Posterior vena cava (tissue), 2 donors: ENCODE measurements around the gene SNAPC3. TPM values are rescaled to one million over a fixed set of nuclear protein-coding genes. Genes with fewer than 3 reads are reported as not detected.
A peak's percentile ranks its signal among the peaks of the same experiment; 100 is the strongest.

Experiments used
- DNase-seq: peaks from one replicate; pipeline ENCODE4 v3.0.0-alpha.2; 2020; ENCODE audit warnings: low spot score
- intact Hi-C, 2 donors: fragments of 100-400 bp; cut with DNase I; formaldehyde crosslinking; loops; one replicate each; pipeline versions ENCODE4 v1.14.1 to v1.14.2; 2022 to 2023
- total RNA-seq, 2 donors: library from RNA; stranded (reverse); fragmentation: NEBNext Ultra II Directional; extraction: Animal tissue kit (Norgen Biotek cat#: 25700); gene quantifications; one replicate each; pipeline ENCODE4 v1.2.1, GENCODE V29; 2021
- donor health status: DM: yes; HTN: yes; CAD: no.
- donor health status: DM: yes; HTN: yes; CAD: no.

Gene SNAPC3
- total RNA-seq, 2 donors from 2014 or later = 23.2 to 31.0 TPM

DNA sequence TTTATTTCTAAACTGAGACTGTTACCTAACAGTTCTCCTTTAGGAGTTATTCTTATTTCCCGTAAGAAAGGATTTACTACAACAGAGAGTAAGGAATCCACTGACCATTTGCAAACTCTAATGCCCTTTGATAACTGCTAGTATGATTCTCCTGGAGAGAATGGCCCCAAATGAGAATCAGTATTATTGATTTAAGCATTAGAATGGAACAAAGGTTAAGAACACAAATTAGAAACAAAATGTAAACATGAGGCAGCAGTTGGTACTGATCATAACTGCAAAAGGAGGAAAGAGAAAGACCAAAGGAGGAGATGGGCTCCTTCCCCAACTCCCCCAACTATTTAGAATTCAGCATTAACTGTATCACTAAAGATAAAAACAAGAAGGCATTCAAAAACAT is 57.4 kb downstream of the SNAPC3 start:
- intact Hi-C loops = no loop called here
- DNase-seq = no peak

DNA sequence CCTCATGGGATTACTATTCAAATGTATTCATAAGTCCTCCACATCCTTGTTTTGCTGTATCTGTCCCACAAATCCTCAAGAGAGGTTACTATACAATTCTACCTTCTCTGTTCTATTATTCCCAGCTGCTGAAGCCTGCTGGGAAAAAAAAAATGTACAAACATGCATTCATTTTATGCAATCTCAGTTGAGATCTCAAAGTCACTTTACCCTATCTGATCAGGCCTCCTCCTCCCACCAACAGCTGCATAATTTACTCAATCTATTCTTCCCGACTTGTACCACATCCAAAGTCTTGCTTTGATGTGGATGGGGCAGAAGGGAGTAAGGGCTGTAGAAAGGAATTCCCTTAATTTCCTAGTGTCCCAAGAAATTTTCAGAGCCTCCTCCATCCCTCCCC is 59.5 kb downstream of the SNAPC3 start:
- intact Hi-C loops = no loop called here
- no peak for DNase-seq

DNA sequence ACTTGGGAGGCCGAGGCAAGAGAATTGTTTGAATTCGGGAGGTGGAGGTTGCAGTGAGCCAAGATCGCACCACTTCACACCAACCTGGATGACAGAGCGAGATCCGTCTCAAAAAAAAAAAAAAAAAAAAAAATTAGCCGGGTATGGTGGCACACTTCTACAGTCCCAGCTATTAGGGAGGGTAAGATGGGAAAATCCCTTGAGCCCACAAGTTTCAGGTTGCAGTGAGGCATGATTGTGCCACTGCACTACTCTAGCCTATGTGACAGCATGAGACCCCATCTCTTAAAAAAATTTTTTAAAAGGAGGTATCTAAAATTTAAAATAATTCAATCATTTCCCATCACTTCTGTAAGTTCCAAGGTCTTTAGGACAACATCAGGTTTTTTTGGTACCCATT is 62.1 kb downstream of the SNAPC3 start:
- intact Hi-C loops = no loop called here
- no peak for DNase-seq

GRCh38 chr9:15485836-15486666 is 63.4 kb downstream of the SNAPC3 start:
- intact Hi-C loops = no loop called here
- no peak for DNase-seq

DNA sequence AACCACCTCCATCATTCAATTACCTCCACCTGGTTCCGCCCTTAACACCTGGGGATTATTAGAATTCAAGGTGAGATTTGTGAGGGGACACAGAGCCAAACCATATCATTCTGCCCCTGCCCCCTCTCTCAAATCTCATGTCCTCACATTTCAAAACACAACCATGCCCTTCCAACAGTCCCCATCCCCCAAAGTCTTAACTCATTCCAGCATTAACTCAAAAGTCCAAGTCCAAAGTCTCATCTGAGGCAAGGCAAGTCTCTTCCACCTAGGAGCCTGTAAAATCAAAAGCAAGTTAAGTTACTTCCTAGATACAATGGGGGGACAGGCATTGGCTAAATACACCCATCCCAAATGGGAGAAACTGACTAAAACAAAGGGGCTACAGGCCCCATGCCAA is 69.3 kb downstream of the SNAPC3 start:
- DNase-seq = no peak
- intact Hi-C loops = no loop called here

GRCh38 chr9:15492485-15493150 is 69.9 kb downstream of the SNAPC3 start:
- no peak for DNase-seq
- intact Hi-C loops = no loop called here

DNA sequence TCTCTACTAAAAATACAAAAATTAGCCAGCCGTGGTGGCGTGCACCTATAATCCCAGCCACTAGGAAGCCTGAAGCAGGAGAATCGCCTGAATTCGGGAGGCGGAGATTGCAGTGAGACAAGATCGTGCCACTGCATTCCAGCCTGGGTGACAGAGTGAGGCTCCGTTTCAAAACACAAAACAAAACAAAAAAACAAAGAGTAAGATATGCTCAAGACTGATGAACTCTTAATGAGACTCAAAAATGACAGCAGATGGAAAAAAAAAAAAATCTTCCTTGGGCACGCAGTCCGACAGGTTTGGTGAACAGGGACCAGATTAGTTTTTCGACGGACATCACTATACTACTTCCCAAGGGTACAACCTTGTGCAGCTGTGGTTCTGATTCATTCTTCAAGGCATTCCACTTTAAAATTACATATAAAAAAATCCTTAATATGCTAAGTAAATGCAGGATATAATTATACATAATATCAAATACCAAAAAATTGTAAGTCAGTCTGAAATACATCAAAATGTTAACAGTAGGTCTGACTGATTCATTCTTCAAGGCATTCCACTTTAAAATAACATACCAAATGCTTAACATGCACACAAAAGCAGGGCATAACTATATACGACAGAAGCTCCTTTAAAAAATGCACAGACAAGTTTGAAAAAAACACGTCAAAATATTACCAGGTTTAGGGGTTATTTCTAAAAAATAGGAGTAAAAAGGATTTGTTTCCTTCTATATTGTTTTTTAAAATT is 75.7 kb downstream of the SNAPC3 start:
- intact Hi-C loops = no loop called here
- DNase-seq = no peak

DNA sequence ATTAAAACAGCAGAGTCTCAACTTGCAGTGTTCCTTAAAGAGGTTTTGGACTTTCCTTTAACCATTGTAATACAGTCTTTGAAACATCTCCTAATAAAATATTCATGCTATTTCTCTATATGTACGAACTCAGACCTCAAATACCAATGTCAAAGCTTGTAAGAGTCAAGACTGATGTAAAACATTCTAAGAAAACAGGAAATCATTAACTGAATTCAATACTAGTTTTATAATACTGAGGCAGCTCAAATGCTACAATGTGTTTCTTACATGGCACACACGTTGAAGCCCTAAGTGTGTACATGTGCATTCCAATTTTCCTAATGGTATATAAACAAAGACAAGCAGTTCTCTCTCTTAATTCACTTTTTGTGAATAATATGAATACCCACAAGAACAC is 76.5 kb downstream of the SNAPC3 start:
- intact Hi-C loops = no loop called here
- no peak for DNase-seq

DNA sequence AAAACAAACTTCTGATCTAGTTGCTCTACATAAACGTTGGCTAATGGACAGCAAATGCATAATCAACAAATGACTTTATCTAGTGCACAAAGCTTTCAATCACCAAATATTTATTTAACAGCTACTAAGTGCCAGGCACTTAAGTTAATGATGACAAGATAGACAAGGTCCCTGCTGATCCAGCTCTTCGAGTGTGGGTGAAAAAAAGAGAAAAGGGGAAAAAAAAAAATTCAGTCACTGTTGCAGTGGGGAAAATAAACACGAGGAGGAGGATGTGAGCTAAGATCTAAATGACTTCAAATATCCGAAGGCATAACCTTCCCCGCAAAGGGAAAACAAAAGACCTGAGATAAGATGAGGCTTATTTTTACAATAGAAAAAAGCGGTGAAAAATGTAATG is 78.5 kb downstream of the SNAPC3 start:
- intact Hi-C loops = no loop called here
- DNase-seq = no peak

DNA sequence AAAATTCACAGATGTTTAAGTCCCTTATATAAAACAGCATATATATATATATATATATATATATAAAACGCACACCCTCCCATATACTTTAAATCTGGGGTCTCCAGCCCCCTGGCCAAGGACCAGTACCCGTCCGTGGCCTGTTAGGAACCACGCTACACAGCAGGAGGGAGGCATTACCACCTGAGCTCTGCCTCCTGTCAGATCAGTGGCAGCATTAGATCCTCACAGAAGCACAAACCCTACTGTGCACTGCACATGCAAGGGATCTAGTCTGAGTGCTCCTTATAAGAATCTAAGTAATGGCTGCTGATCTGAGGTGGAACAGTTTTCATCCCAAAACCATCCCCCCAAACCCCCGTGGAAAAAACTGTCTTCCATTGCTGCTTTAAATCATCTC is 79.1 kb downstream of the SNAPC3 start:
- intact Hi-C loops = no loop called here
- no peak for DNase-seq

DNA sequence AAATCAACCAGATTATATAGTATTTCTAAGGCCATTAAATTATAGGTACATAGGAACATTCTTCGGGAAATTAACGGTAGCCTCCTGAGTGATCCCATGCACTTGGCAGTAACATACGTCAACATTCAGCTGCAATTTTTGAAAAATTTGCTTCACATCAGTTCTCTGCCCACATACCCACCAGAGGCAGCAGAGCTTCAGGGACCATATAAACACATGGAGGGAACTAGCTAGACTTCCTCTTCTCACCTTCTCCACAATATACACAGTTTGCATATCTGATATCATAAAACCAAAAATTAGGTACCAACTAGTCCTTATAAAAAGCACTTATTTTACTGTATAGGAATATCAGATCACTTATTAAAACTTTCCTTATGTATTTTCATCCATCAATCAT is 83.2 kb downstream of the SNAPC3 start:
- no peak for DNase-seq
- intact Hi-C loops = no loop called here

DNA sequence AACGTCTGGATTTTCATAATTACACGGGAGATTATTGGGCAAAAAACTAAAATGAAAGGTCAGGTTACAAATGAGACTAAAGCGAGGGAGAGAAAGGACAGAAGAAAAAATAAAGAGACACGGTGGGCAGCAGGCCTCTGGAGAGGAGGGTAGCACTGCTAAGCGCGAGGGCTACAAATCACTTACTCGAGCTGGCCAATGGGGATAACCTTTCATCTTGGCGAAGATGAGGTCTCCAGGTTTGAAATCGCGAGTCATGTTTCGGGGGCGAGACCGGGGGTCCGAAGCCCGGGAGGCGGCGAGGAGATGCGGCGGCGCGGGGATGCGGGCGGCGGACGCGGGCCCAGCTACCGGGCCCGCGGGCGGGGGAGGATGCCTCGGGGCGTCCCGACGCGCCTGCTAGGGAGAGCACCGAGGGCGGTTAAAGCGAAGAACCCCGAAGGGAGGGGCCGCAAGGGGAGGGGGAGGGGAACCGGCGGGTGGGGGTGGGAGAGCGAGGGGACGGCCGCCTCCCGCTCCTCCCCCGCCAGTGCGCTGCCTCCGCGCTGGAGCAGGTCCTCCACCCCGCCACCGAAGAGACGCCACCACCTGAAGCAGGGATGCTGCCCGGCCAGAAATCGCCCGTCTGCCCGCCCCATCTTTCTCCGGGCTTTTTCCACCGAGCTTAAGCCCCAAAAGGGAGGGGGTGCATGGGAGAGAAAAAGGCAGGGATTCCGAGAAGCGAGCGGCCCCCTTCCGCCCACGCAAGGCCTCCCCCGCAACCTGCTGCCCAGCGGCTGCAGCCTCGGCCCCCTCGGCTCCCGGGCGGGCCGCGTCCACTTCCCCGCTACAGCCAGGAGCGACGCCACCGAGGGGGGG is 87.5 kb downstream of the SNAPC3 start:
- intact Hi-C loops = no loop called here
- peak; percentile 80 for DNase-seq

DNA sequence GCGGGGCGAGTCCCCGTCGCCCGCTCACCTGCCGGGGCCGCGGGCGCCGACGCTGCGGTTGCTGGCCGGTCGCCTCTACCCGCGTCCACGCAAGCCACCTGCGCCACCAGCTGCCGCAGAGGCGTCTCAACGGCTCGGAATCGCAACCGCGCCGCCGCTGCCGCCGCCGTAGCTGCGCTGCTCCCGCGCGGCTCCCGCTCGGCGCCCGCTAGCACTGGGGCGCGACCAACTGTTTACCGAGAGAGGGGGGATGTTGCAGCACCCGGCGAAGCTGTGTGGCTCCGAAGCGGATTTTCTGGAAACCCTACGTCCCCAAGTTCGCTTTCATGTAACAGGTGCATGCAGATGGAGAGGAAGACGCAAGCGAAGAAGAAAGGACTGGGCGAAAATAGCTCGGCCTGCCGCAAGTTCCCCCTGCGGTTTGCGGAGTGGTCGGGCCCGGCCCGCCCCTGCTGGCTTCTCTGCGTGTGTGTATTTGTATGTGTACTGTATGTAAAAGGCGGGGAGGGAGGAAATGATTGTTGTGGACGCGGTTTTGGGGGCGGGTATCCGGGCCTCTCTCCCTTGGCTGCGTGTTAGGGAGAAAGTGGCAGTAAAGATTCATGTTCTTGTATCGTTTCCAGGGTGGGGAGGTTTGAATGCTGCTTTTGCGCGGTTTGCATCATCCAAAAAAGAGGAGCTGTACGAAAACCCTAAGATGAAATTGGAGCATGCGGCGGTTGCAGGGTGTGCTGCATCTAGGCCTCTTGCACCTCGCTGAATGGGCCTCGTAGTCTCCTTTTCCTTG is 88.3 kb downstream of the SNAPC3 start, which contains the start of gene PSIP1:
TSS of gene PSIP1 (minus strand) at position 182 of the 787 bp plus-strand sequence. CDS start 782 bp downstream, outside the sequence.
- DNase-seq = peak; percentile 91
- intact Hi-C loops = no loop called here

Other genes with a start within 250 kb of the SNAPC3 start
- gene TTC39B, start 115.7 kb upstream of the SNAPC3 start, total RNA-seq = 10 to 100 TPM; 19.7 to 30.1 TPM
- gene PSIP1, start 88.1 kb downstream of the SNAPC3 start, total RNA-seq = 10 to 100 TPM; 41.9 to 45.1 TPM
- 1 to 10 TPM; 2.6 to 3.1 TPM for gene CCDC171, start 130.2 kb downstream of the SNAPC3 start, total RNA-seq